HG03378 (cell line): ENCODE data around the gene STARD7.

Experiments used
- ATAC-seq: cut with Tn5 transposase; IDR thresholded peaks from one replicate; pipeline ENCODE4 v1.9.1; 2021; ENCODE audit warnings: mild to moderate bottlenecking, moderate library complexity; ENCODE audit not compliant: unreplicated experiment

The STARD7 gene

GRCh38 chr2:96137321-96138178 lies 71.1 kb downstream of the STARD7 start:
- no peak for ATAC-seq

GRCh38 chr2:96136129-96136720 lies 72.4 kb downstream of the STARD7 start:
- ATAC-seq: no peak

- no peak for ATAC-seq
These were observed 73.0 kb downstream of the STARD7 start for GRCh38 chr2:96135621-96136020.

GRCh38 chr2:96135171-96135570 lies 73.5 kb downstream of the STARD7 start:
- no peak for ATAC-seq
